ENCODE data around the gene DUSP9.

DUSP9 gene

GRCh38 chrX:153623310-153624029 is 23.5 kb upstream of the DUSP9 start:
- Histone ChIP-seq H3K9me3 (ENCODE audit: insufficient read depth, low read length) (no peaks in the 10 kb centered on the region), H3K4me3 (ENCODE audit: insufficient read length, low read depth) (no peak overlapping the region), H3K27me3 (ENCODE audit: insufficient read depth, insufficient read length) (no peaks in the 10 kb centered on the region), H3K9ac (ENCODE audit: insufficient read length, low read depth) (no peak overlapping the region), H3K36me3 (ENCODE audit: insufficient read depth, insufficient read length, low read length) (no peaks in the 10 kb centered on the region), H3K4me1 (ENCODE audit: insufficient read depth, insufficient read length) (no peaks in the 10 kb centered on the region)
- TF ChIP-seq ZNF274 (IDR thresholded peaks at IDR 0.05; ENCODE audit: low read depth, low read length) = no peak
- no peak for TF ChIP-seq YY1 (IDR thresholded peaks at IDR 0.05; ENCODE audit: insufficient read depth, insufficient read length)
- TF ChIP-seq SUZ12 (IDR thresholded peaks at IDR 0.05; ENCODE audit: extremely low read depth, insufficient read depth, insufficient read length) = no peak
- no peak for DNase-seq (ENCODE audit: low read depth, low spot score)

- DNase-seq (ENCODE audit: low read depth, low spot score) = no peak
- Histone ChIP-seq H3K27me3 (ENCODE audit: insufficient read depth, insufficient read length) (no peaks in the 10 kb centered on the region), H3K9ac (ENCODE audit: insufficient read length, low read depth) (no peak overlapping the region)
These were observed 22.6 kb upstream of the DUSP9 start for GRCh38 chrX:153624196-153625091.

GRCh38 chrX:153625271-153626024 is 21.6 kb upstream of the DUSP9 start:
- no peak overlapping the region for H3K4me3 ChIP-seq (ENCODE audit: insufficient read length, low read depth)
- no peaks in the 10 kb centered on the region for H3K9me3 ChIP-seq (ENCODE audit: insufficient read depth, low read length)

More at GRCh38 chrX:153624196-153625091, 22.6 kb upstream of the DUSP9 start:
- Histone ChIP-seq H3K4me3 (ENCODE audit: insufficient read length, low read depth) (no peak overlapping the region), H3K9me3 (ENCODE audit: insufficient read depth, low read length) (no peaks in the 10 kb centered on the region), H3K4me1 (ENCODE audit: insufficient read depth, insufficient read length) (no peaks in the 10 kb centered on the region), H3K36me3 (ENCODE audit: insufficient read depth, insufficient read length, low read length) (no peaks in the 10 kb centered on the region)
- no peak for TF ChIP-seq SUZ12 (IDR thresholded peaks at IDR 0.05; ENCODE audit: extremely low read depth, insufficient read depth, insufficient read length)
- TF ChIP-seq YY1 (IDR thresholded peaks at IDR 0.05; ENCODE audit: insufficient read depth, insufficient read length) = no peak
- TF ChIP-seq ZNF274 (IDR thresholded peaks at IDR 0.05; ENCODE audit: low read depth, low read length) = no peak

GRCh38 chrX:153626025-153626633 is 20.9 kb upstream of the DUSP9 start:
- H3K27me3 ChIP-seq (ENCODE audit: insufficient read depth, insufficient read length) = peaks cover 2% of the 10 kb centered on the region
- H3K9me3 ChIP-seq (ENCODE audit: insufficient read depth, low read length) = no peaks in the 10 kb centered on the region
- DNase-seq (ENCODE audit: low read depth, low spot score) = no peak
- no peaks in the 10 kb centered on the region for H3K36me3 ChIP-seq (ENCODE audit: insufficient read depth, insufficient read length, low read length)
- H3K4me1 ChIP-seq (ENCODE audit: insufficient read depth, insufficient read length) = no peaks in the 10 kb centered on the region
- no peak overlapping the region for H3K9ac ChIP-seq (ENCODE audit: insufficient read length, low read depth)
- H3K4me3 ChIP-seq (ENCODE audit: insufficient read length, low read depth) = no peak overlapping the region
- TF ChIP-seq SUZ12 (IDR thresholded peaks at IDR 0.05; ENCODE audit: extremely low read depth, insufficient read depth, insufficient read length) (no peak), YY1 (IDR thresholded peaks at IDR 0.05; ENCODE audit: insufficient read depth, insufficient read length) (no peak), ZNF274 (IDR thresholded peaks at IDR 0.05; ENCODE audit: low read depth, low read length) (no peak)

More at GRCh38 chrX:153625271-153626024, 21.6 kb upstream of the DUSP9 start:
- no peaks in the 10 kb centered on the region for H3K4me1 ChIP-seq (ENCODE audit: insufficient read depth, insufficient read length)
- DNase-seq (ENCODE audit: low read depth, low spot score) = no peak
- no peak for TF ChIP-seq YY1 (IDR thresholded peaks at IDR 0.05; ENCODE audit: insufficient read depth, insufficient read length)
- TF ChIP-seq ZNF274 (IDR thresholded peaks at IDR 0.05; ENCODE audit: low read depth, low read length) = no peak
- no peak for TF ChIP-seq SUZ12 (IDR thresholded peaks at IDR 0.05; ENCODE audit: extremely low read depth, insufficient read depth, insufficient read length)
- H3K9ac ChIP-seq (ENCODE audit: insufficient read length, low read depth) = no peak overlapping the region
- H3K27me3 ChIP-seq (ENCODE audit: insufficient read depth, insufficient read length) = no peaks in the 10 kb centered on the region
- H3K36me3 ChIP-seq (ENCODE audit: insufficient read depth, insufficient read length, low read length) = no peaks in the 10 kb centered on the region

- no peaks in the 10 kb centered on the region for H3K4me1 ChIP-seq (ENCODE audit: insufficient read depth, insufficient read length)
- peaks cover 2% of the 10 kb centered on the region for H3K27me3 ChIP-seq (ENCODE audit: insufficient read depth, insufficient read length)
- H3K4me3 ChIP-seq (ENCODE audit: insufficient read length, low read depth) = no peak overlapping the region
- no peak for DNase-seq (ENCODE audit: low read depth, low spot score)
- no peaks in the 10 kb centered on the region for H3K9me3 ChIP-seq (ENCODE audit: insufficient read depth, low read length)
- H3K36me3 ChIP-seq (ENCODE audit: insufficient read depth, insufficient read length, low read length) = no peaks in the 10 kb centered on the region
- no peak overlapping the region for H3K9ac ChIP-seq (ENCODE audit: insufficient read length, low read depth)
- no peak for TF ChIP-seq SUZ12 (IDR thresholded peaks at IDR 0.05; ENCODE audit: extremely low read depth, insufficient read depth, insufficient read length)
- TF ChIP-seq YY1 (IDR thresholded peaks at IDR 0.05; ENCODE audit: insufficient read depth, insufficient read length) = no peak
- TF ChIP-seq ZNF274 (IDR thresholded peaks at IDR 0.05; ENCODE audit: low read depth, low read length) = no peak
These were observed 19.9 kb upstream of the DUSP9 start for GRCh38 chrX:153626863-153627674.

GRCh38 chrX:153627675-153628111 is 19.3 kb upstream of the DUSP9 start:
- Histone ChIP-seq H3K27me3 (ENCODE audit: insufficient read depth, insufficient read length) (peaks cover 2% of the 10 kb centered on the region), H3K9me3 (ENCODE audit: insufficient read depth, low read length) (no peaks in the 10 kb centered on the region), H3K4me3 (ENCODE audit: insufficient read length, low read depth) (no peak overlapping the region), H3K9ac (ENCODE audit: insufficient read length, low read depth) (no peak overlapping the region), H3K36me3 (ENCODE audit: insufficient read depth, insufficient read length, low read length) (no peaks in the 10 kb centered on the region), H3K4me1 (ENCODE audit: insufficient read depth, insufficient read length) (no peaks in the 10 kb centered on the region)
- TF ChIP-seq SUZ12 (IDR thresholded peaks at IDR 0.05; ENCODE audit: extremely low read depth, insufficient read depth, insufficient read length) = no peak
- TF ChIP-seq YY1 (IDR thresholded peaks at IDR 0.05; ENCODE audit: insufficient read depth, insufficient read length) = no peak
- TF ChIP-seq ZNF274 (IDR thresholded peaks at IDR 0.05; ENCODE audit: low read depth, low read length) = no peak
- DNase-seq (ENCODE audit: low read depth, low spot score) = no peak

All from NT2/D1 (cell line).